Stimulated activated naive CD8-positive, alpha-beta T cell treated with anti-CD3 and anti-CD28 coated beads, Interleukin-15, amount 100 ng/mL, for 72 hours (primary cell): ENCODE measurements around the gene TOPORS.
"Not testable (repeated sequence)": the region's sequence is repeated elsewhere in the genome, so short reads cannot be mapped to it uniquely, and the experiment has no call there.

ENCODE experiments used
- ATAC-seq: fragments of 150-1000 bp; cut with Tn5 transposase; 2 replicates; pipeline ENCODE4 v1.10.0; 2021; ENCODE audit warnings: mild to moderate bottlenecking, moderate library complexity
- DNase-seq, 2 donors: peaks; one replicate each; pipeline ENCODE4 v3.0.0; 2021 to 2022
- H3K27ac Mint-ChIP-seq, 2 donors: one replicate each; pipeline ENCODE4 v1.8.0; 2022; ENCODE audit warnings: mild to moderate bottlenecking in 2 of 2, mixed read lengths in 2 of 2, moderate library complexity in 2 of 2
- H3K27me3 Mint-ChIP-seq: one replicate; pipeline ENCODE4 v1.8.0; 2022; ENCODE audit warnings: mixed read lengths
- H3K4me1 Mint-ChIP-seq: one replicate; pipeline ENCODE4 v1.8.0; 2022; ENCODE audit warnings: mild to moderate bottlenecking, mixed read lengths
- H3K4me3 Mint-ChIP-seq, 2 donors: one replicate each; pipeline ENCODE4 v1.8.0; 2022; ENCODE audit warnings: mild to moderate bottlenecking in 2 of 2, mixed read lengths in 2 of 2, moderate library complexity in 1 of 2
- H3K9me3 Mint-ChIP-seq, 2 donors: one replicate each; pipeline ENCODE4 v1.8.0; 2022; ENCODE audit warnings: mixed read lengths in 2 of 2

TOPORS gene

DNA sequence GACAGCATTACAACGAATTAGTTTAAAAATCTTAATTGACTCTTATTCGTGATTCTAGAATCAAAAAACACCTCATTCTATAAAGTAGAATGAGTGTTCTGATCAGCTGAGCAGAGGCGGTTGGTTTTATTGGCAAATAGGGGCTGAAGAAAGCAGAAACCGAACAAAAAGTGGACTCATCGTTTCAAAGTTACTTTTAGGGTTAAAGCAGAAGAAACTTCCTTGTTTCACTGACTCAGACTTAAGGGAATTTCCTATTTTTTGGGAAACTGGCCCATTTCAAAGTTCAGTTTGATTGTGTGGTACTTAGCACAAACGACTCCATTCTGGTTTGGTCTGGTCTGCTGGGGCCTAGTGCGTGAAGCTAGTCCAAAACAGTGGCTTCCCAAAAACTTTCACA lies 21.4 kb upstream of the TOPORS start:
- DNase-seq (no peak), ATAC-seq (no peak)
- Mint-ChIP-seq H3K9me3 (no peaks in the 10 kb centered on the region), H3K4me3 (peak overlapping the region; percentile 99 to 100), H3K4me1 (peaks cover 12% of the 10 kb centered on the region), H3K27me3 (no peaks in the 10 kb centered on the region), H3K27ac (peak overlapping the region in 1 of 2 donors; percentile 23)

DNA sequence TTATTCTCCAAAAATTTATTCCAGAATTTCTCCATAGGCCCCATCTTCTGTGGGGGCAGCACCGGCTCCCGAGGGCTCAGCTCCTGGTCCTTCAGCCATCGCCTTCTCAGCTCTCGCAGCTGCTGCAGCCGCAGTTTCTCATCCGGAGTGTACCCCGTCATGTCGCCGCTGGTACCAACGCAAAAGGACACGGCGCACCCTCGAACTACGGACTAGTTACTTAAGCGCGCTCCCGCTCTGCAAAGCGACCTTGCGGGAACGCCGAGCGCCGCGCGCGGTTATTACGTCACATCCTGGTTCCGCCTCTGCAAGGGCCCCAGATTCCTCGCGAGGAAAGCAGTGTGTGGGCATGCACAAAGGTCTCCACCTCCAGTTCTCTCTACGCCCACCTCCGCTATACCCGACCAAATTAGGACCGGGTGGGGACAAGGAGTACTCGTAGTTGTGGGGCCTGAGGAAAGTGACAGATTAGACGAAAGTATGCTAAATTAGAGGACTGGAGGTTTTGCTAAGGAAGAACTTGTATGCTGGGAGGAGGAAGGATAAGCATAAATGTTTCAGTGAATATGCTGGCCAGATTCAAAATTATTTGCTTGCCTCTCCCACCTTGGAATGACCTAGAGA lies 20.6 kb upstream of the TOPORS start, which contains the start of gene NDUFB6:
Gene NDUFB6, minus strand, starts transcription at position 260 of the 624 bp plus-strand sequence. Its CDS starts 99 bp downstream, at position 161.
- Mint-ChIP-seq H3K4me3 (peak within 1 kb of the TSS; percentile 99 to 100), H3K27me3 (no peaks in the 10 kb centered on the region)

DNA sequence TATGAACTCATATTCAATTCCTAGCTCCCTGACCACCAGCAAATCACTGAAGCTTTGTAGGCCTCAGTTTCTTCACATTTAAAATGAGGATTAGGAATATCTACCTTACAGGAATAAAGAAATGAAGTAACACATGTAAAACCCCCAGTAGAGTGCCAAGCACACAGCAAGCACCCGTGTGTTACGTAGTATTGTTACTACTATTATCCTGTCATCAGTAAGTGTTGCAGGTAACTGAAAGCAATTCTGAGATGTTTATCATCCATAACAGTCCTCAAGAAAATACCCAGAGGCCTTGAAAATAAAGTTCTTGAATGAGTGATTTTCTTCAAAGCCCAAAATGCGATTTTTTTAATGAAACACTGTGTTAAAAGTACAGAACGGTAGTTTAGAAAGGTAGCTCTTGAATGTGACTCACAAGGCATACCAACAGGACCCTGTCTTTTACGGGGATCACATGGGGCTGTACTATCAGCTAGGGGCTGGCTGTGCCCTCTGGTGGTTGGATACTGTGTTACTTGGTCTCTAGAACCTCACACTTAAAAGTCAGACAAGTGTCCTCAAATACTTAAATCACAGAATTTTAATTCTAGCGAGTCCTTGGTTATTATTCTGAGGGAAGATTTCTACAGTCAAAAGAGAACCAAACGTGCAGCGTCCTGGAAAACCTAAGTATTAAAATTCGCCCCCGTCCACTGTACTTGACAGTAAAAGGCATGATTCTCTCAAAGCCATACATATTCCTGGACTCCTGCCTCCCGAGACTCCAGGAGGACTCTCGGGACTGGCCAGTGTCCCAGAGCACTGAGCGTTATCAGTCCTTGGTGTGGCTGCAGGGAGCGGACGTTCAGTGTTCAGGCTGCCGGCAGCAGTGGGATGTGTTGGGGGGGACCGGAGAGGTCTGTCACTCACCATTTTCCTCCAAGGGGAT lies 19.8 kb upstream of the TOPORS start:
- Mint-ChIP-seq H3K9me3 (no peaks in the 10 kb centered on the region), H3K27me3 (no peaks in the 10 kb centered on the region), H3K4me3 (peak overlapping the region; percentile 99 to 100), H3K27ac (peak overlapping the region; percentile 99), H3K4me1 (peaks cover 12% of the 10 kb centered on the region)
- DNase-seq (peak; percentile 69 to 80), ATAC-seq (peak; percentile 95)

More for the DNA sequence above, 20.6 kb upstream of the TOPORS start, which contains the start of gene NDUFB6:
- peaks cover 12% of the 10 kb centered on the region for H3K4me1 Mint-ChIP-seq
- H3K27ac Mint-ChIP-seq: peak within 1 kb of the TSS; percentile 99
- no peaks in the 10 kb centered on the region for H3K9me3 Mint-ChIP-seq
- ATAC-seq: peak; percentile 88
- peak; percentile 92 to 95 for DNase-seq

DNA sequence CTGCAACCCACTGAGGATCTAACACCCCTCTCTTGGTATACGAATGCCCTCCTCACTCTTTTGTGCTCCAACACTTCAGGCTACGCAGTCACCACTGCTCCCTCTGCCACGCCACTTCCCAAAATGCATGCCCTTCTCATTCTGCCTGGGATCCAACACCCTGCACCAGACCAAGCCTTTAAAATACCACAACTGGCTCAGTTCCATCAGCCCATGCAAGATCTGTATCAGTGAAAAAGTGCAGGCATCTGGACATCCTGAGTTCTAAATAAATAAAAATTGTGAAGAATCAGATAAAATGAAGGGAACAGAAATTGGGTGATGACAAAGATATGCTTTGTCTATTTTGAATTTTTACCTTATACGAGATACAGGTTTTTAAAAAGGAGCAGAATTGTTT lies 17.9 kb upstream of the TOPORS start:
- ATAC-seq: no peak
- peaks cover 23% of the 10 kb centered on the region for H3K4me1 Mint-ChIP-seq

DNA sequence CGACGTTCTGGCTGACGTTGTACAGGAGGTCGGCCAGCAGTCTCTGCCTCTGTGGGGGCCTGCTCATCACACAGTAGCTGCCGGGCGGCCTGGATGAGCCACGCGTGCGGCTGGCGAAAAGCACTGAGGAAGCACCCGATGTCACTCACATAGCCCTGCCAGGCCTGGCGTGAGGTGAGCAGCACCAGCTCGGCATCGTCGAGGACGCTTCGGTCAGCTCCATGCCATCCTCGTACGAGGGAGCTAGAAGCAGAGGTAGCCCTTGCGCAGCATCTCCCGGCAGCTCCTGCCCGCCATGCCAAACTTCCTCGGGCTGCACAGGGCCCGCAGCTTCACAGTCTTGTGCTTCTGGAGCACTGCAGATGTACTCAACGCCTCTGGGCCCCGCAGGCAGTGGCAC lies 14.4 kb upstream of the TOPORS start:
- no peaks in the 10 kb centered on the region for H3K9me3 Mint-ChIP-seq
- ATAC-seq (no peak), DNase-seq (no peak)
- H3K4me1 Mint-ChIP-seq: peaks cover 26% of the 10 kb centered on the region
- no peak overlapping the region for H3K27ac Mint-ChIP-seq
- H3K4me3 Mint-ChIP-seq: no peak overlapping the region
- H3K27me3 Mint-ChIP-seq: no peaks in the 10 kb centered on the region

More for the DNA sequence above, 17.9 kb upstream of the TOPORS start:
- H3K4me3 Mint-ChIP-seq: no peak overlapping the region
- DNase-seq: no peak
- no peaks in the 10 kb centered on the region for H3K27me3 Mint-ChIP-seq
- no peaks in the 10 kb centered on the region for H3K9me3 Mint-ChIP-seq
- H3K27ac Mint-ChIP-seq: no peak overlapping the region

GRCh38 chr9:32565967-32566366 lies 13.6 kb upstream of the TOPORS start:
- Mint-ChIP-seq H3K27me3 (no peaks in the 10 kb centered on the region), H3K9me3 (no peaks in the 10 kb centered on the region), H3K27ac (peak overlapping the region in 1 of 2 donors; percentile 33), H3K4me1 (peaks cover 30% of the 10 kb centered on the region), H3K4me3 (no peak overlapping the region)
- ATAC-seq (no peak), DNase-seq (no peak)

GRCh38 chr9:32558408-32558934 lies 6.1 kb upstream of the TOPORS start:
- ATAC-seq (no peak), DNase-seq (no peak)
- H3K4me3 Mint-ChIP-seq: no peak overlapping the region
- peaks cover 34% of the 10 kb centered on the region for H3K4me1 Mint-ChIP-seq
- no peaks in the 10 kb centered on the region for H3K9me3 Mint-ChIP-seq
- no peak overlapping the region for H3K27ac Mint-ChIP-seq
- H3K27me3 Mint-ChIP-seq: no peaks in the 10 kb centered on the region

DNA sequence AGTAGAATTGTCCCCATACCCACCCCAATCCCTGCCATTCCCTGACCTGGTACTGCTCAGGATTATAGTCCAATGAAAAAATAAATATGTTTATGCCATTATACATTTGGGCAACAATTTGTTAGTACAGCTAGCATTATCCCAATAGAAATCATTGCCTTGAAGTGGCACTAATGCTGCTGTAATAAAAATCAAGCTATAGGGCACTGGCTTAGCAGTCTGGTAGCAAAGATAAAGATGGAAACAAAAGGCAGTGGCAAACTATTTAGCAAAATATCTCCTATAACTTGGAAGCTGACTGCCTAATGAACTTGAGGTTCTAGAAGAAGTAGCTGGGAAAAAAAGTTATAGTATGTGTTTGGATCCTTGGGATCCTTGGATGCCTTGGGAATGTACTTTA lies 2.2 kb upstream of the TOPORS start:
- peaks cover 46% of the 10 kb centered on the region for H3K4me1 Mint-ChIP-seq
- ATAC-seq (no peak), DNase-seq (no peak)
- H3K27ac Mint-ChIP-seq: no peak overlapping the region
- no peaks in the 10 kb centered on the region for H3K9me3 Mint-ChIP-seq
- H3K4me3 Mint-ChIP-seq: no peak overlapping the region
- no peaks in the 10 kb centered on the region for H3K27me3 Mint-ChIP-seq

- Mint-ChIP-seq H3K9me3 (no peaks in the 10 kb centered on the region), H3K4me3 (no peak overlapping the region), H3K27ac (peak overlapping the region in 1 of 2 donors; percentile 72), H3K27me3 (no peaks in the 10 kb centered on the region), H3K4me1 (peaks cover 47% of the 10 kb centered on the region)
- ATAC-seq (no peak), DNase-seq (no peak)
These were observed 1.7 kb upstream of the TOPORS start for GRCh38 chr9:32554107-32554506.

GRCh38 chr9:32551276-32552051 lies 922 bp downstream of the TOPORS start:
- Mint-ChIP-seq H3K9me3 (no peaks in the 10 kb centered on the region), H3K27me3 (no peaks in the 10 kb centered on the region), H3K4me1 (peaks cover 63% of the 10 kb centered on the region), H3K4me3 (peak overlapping the region; percentile 91 to 100), H3K27ac (peak overlapping the region; percentile 99 to 100)
- DNase-seq (peak; percentile 49 to 61), ATAC-seq (peak; percentile 57)

- DNase-seq: peak; percentile 92
These were observed 1.7 kb downstream of the TOPORS start for GRCh38 chr9:32550562-32551275.

DNA sequence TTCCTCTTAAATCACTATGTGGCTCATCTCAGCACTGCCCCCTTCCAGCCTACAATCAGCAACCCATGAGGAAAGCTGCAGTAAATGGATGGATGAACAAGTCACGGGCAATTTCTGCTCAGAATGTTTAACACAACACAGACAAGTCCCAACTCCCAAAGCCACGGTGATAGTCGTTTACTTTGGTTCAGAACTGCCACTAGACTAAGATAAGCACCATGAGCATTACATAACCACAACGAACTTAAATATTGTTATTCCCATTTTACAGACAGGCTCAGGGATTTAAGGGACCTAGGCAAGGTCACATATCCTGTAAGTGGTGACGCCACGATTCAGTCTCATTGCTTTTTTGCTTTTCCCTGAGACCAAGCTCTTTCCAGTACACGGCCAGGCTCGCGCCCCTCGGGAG lies 2.2 kb downstream of the TOPORS start:
- DNase-seq: peak in 1 of 2 donors; percentile 4
- no peaks in the 10 kb centered on the region for H3K9me3 Mint-ChIP-seq
- peak overlapping the region; percentile 91 to 100 for H3K4me3 Mint-ChIP-seq
- H3K27ac Mint-ChIP-seq: peak overlapping the region in 1 of 2 donors; percentile 26
- no peak for ATAC-seq
- H3K4me1 Mint-ChIP-seq: peaks cover 55% of the 10 kb centered on the region
- no peaks in the 10 kb centered on the region for H3K27me3 Mint-ChIP-seq

More at GRCh38 chr9:32550562-32551275, 1.7 kb downstream of the TOPORS start:
- peak; percentile 84 for ATAC-seq
- Mint-ChIP-seq H3K27me3 (no peaks in the 10 kb centered on the region), H3K4me1 (peaks cover 60% of the 10 kb centered on the region), H3K9me3 (no peaks in the 10 kb centered on the region), H3K27ac (peak overlapping the region; percentile 99 to 100), H3K4me3 (peak overlapping the region; percentile 91 to 100)

DNA sequence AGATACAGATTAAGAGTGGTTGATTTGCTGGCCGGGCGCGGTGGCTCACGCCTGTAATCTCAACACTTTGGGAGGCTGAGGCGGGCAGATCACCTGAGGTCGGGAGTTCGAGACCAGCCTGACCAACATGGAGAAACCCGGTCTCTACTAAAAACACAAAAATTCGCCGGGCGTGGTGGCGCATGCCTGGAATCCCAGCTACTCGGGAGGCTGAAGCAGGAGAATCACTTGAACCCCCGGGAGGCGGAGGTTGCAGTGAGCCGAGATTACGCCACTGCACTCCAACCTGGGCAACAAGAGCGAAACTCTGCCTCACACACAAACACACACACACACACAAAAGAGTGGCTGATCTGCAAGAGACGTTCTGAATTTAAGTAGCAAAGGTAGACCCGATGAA lies 4.2 kb downstream of the TOPORS start:
- not testable (repeated sequence) for H3K4me3 Mint-ChIP-seq, ATAC-seq
- peaks cover 39% of the 10 kb centered on the region for H3K4me1 Mint-ChIP-seq

GRCh38 chr9:32545884-32546283 lies 6.5 kb downstream of the TOPORS start:
- Mint-ChIP-seq H3K9me3 (no peaks in the 10 kb centered on the region), H3K27me3 (no peaks in the 10 kb centered on the region), H3K4me1 (peaks cover 36% of the 10 kb centered on the region), H3K4me3 (no peak overlapping the region), H3K27ac (no peak overlapping the region)
- DNase-seq (no peak), ATAC-seq (no peak)

More for the DNA sequence above, 4.2 kb downstream of the TOPORS start:
- DNase-seq, H3K27me3 Mint-ChIP-seq, H3K9me3 Mint-ChIP-seq: not testable (repeated sequence)
- peak overlapping the region in 1 of 2 donors; percentile 19 for H3K27ac Mint-ChIP-seq
